HepG2 (cell line): ENCODE measurements around the gene CCDC183. TPM values are rescaled to one million over a fixed set of nuclear protein-coding genes. Genes with fewer than 3 reads are reported as not detected.
A peak's percentile ranks its signal among the peaks of the same experiment; 100 is the strongest.

Experiments used
- ATF7-NPFF ChIP-seq: sonication (generic); formaldehyde crosslinking; IDR thresholded peaks from 2 replicates; pipeline ENCODE4 v1.8.1; 2023; ENCODE audit warnings: mild to moderate bottlenecking, low read depth, missing genetic modification reagents, moderate library complexity
- E2F5 ChIP-seq: sonication (generic); formaldehyde crosslinking; conservative IDR thresholded peaks from 2 replicates; pipeline ENCODE4 v1.4.0; 2020; ENCODE audit warnings: missing genetic modification reagents
- FOXJ3 ChIP-seq: sonication (generic); formaldehyde crosslinking; IDR thresholded peaks from 2 replicates; pipeline ENCODE4 v1.4.0; 2020; ENCODE audit warnings: missing genetic modification reagents, mild to moderate bottlenecking, borderline replicate concordance
- HOXA3 ChIP-seq: sonication (generic); formaldehyde crosslinking; IDR thresholded peaks from 2 replicates; pipeline ENCODE4 v1.5.0; 2020; ENCODE audit warnings: missing genetic modification reagents
- MAFF ChIP-seq: IDR thresholded peaks from 2 replicates; pipeline ENCODE4 v1.6.1; 2011; ENCODE audit warnings: low read depth, low read length, improper control_type of control experiment
- NR0B2 ChIP-seq: sonication (generic); formaldehyde crosslinking; IDR thresholded peaks from 2 replicates; pipeline ENCODE4 v1.4.0; 2020; ENCODE audit warnings: mild to moderate bottlenecking, missing genetic modification reagents
- PRDM4 ChIP-seq: sonication (generic); formaldehyde crosslinking; IDR thresholded peaks from 2 replicates; pipeline ENCODE4 v1.9.0; 2021; ENCODE audit warnings: missing genetic modification reagents, borderline replicate concordance
- PREB ChIP-seq: sonication (generic); formaldehyde crosslinking; IDR thresholded peaks from 2 replicates; pipeline ENCODE4 v1.4.0; 2020; ENCODE audit warnings: missing genetic modification reagents
- RARG ChIP-seq: sonication (generic); formaldehyde crosslinking; IDR thresholded peaks from 2 replicates; pipeline ENCODE4 v1.4.0; 2020; ENCODE audit warnings: low read depth, mild to moderate bottlenecking, missing genetic modification reagents
- SKI ChIP-seq: fragments of 450-650 bp; IDR thresholded peaks from one replicate; pipeline ENCODE4 v1.6.1; 2018; ENCODE audit warnings: mild to moderate bottlenecking; ENCODE audit not compliant: partially characterized antibody
- TOPORS ChIP-seq: sonication (generic); formaldehyde crosslinking; IDR thresholded peaks from 2 replicates; pipeline ENCODE4 v1.8.0; 2023; ENCODE audit warnings: mild to moderate bottlenecking, missing genetic modification reagents
- YEATS4 ChIP-seq: sonication (generic); formaldehyde crosslinking; IDR thresholded peaks from 2 replicates; pipeline ENCODE4 v1.4.0; 2020; ENCODE audit warnings: missing genetic modification reagents, borderline replicate concordance
- ZC3H4 ChIP-seq: sonication (generic); formaldehyde crosslinking; IDR thresholded peaks from 2 replicates; pipeline ENCODE4 v1.4.0; 2020; ENCODE audit warnings: missing genetic modification reagents, borderline replicate concordance
- ZMAT3 ChIP-seq: sonication (generic); formaldehyde crosslinking; conservative IDR thresholded peaks from 2 replicates; pipeline ENCODE4 v1.7.0; 2021; ENCODE audit warnings: missing genetic modification reagents
- ZNF691 ChIP-seq: sonication (generic); formaldehyde crosslinking; IDR thresholded peaks from 2 replicates; pipeline ENCODE4 v1.4.0; 2020; ENCODE audit warnings: missing genetic modification reagents, low read depth, mild to moderate bottlenecking, borderline replicate concordance
- ZNF703 ChIP-seq: sonication (generic); formaldehyde crosslinking; IDR thresholded peaks from 2 replicates; pipeline ENCODE4 v1.5.1; 2020; ENCODE audit warnings: missing genetic modification reagents, mild to moderate bottlenecking, moderate library complexity, borderline replicate concordance
- ZNF75D ChIP-seq: sonication (generic); formaldehyde crosslinking; IDR thresholded peaks from 2 replicates; pipeline ENCODE4 v1.8.1; 2023; ENCODE audit warnings: missing genetic modification reagents, mild to moderate bottlenecking, borderline replicate concordance
- ZNF775 ChIP-seq: sonication (generic); formaldehyde crosslinking; IDR thresholded peaks from 2 replicates; pipeline ENCODE4 v1.4.0; 2020; ENCODE audit warnings: missing genetic modification reagents, mild to moderate bottlenecking, moderate library complexity, borderline replicate concordance
- ZNF780A ChIP-seq: sonication (generic); formaldehyde crosslinking; IDR thresholded peaks from 2 replicates; pipeline ENCODE4 v1.8.0; 2022; ENCODE audit warnings: mild to moderate bottlenecking, missing genetic modification reagents, moderate library complexity
- ZNF800 ChIP-seq: sonication (generic); formaldehyde crosslinking; IDR thresholded peaks from 2 replicates; pipeline ENCODE4 v1.4.0; 2020; ENCODE audit warnings: missing genetic modification reagents
- polyA plus RNA-seq, 8 experiments: library from polyadenylated mRNA; depleted of rRNA in 3 of 8; stranded (reverse) in 7 of 8; unstranded in 1 of 8; fragments of >200 nt; fragmentation: Illumina TruSeq in 4 of 8; extraction: Trizol in 4 of 8; gene quantifications; 2 replicates each; pipeline versions ENCODE4 v1.2.1 to v1.2.3, GENCODE V29; 2011 to 2016; ENCODE audit warnings: low read depth in 4 of 8, missing spikeins in 1 of 8, mixed read lengths in 1 of 8; ENCODE audit not compliant: insufficient read depth in 1 of 8
- total RNA-seq, 5 experiments: library from RNA; depleted of rRNA; stranded (reverse); fragments of >200 nt; fragmentation: Illumina TruSeq; extraction: Trizol; gene quantifications; 2 replicates each; pipeline ENCODE4 v1.2.3, GENCODE V29; 2016; ENCODE audit warnings: low read depth in 1 of 5

Gene CCDC183
- total and polyA plus RNA-seq, 2 of the 13 experiments (the other 11 are each of a cell fraction or from before 2014, with no cell fraction given): 5.0 to 66.4 TPM

GRCh38 chr9:136799854-136800657 is 3.9 kb downstream of the CCDC183 start (continued):
- TF ChIP-seq ZNF703 (CRISPR knock-in tag): 0 out of 2 replicates have a peak, but pooled peaks have one; percentile 9
- no peak for TF ChIP-seq ZNF775 (CRISPR knock-in tag)
- no peak for TF ChIP-seq SKI
- TF ChIP-seq ZNF800 (CRISPR knock-in tag): no peak
- 0 out of 2 replicates have a peak, but pooled peaks have one; percentile 54 for TF ChIP-seq E2F5
- peak; percentile 11 for TF ChIP-seq YEATS4 (CRISPR knock-in tag)
- no peak; the same call in 1 of the 2 replicates for TF ChIP-seq ZNF780A (CRISPR knock-in tag)
- peak; percentile 87 for TF ChIP-seq PREB (CRISPR knock-in tag)
- no peak for TF ChIP-seq ZNF691 (CRISPR knock-in tag)
- no peak for TF ChIP-seq HOXA3 (CRISPR knock-in tag)
- no peak for TF ChIP-seq TOPORS (CRISPR knock-in tag)
- no peak for TF ChIP-seq FOXJ3 (CRISPR knock-in tag)
- no peak for TF ChIP-seq MAFF
- no peak for TF ChIP-seq ZNF75D
- TF ChIP-seq ZC3H4 (CRISPR knock-in tag): no peak
- TF ChIP-seq ATF7-NPFF (CRISPR knock-in tag): no peak; the same call in 1 of the 2 replicates
- TF ChIP-seq PRDM4: no peak
- TF ChIP-seq NR0B2: no peak
- TF ChIP-seq ZMAT3 (CRISPR knock-in tag): no peak
- no peak for TF ChIP-seq RARG
